VCaP (cell line): ENCODE results near the gene STK25.
"Not testable (repeated sequence)": the region's sequence is repeated elsewhere in the genome, so short reads cannot be mapped to it uniquely, and the experiment has no call there.

Experiments used
- H3K27ac ChIP-seq: fragments of 450-650 bp; 2 replicates; pipeline ENCODE4 v1.5.1; 2017
- CTCF ChIP-seq: fragments of 450-650 bp; conservative IDR thresholded peaks from 2 replicates; pipeline ENCODE4 v1.5.1; 2017; ENCODE audit warnings: mild to moderate bottlenecking, moderate library complexity

STK25 gene

GRCh38 chr2:241535871-241536655, 27.7 kb upstream of the STK25 start:
- no peak for TF ChIP-seq CTCF
- H3K27ac ChIP-seq = no peak overlapping the region

GRCh38 chr2:241534701-241535375, 26.5 kb upstream of the STK25 start:
- H3K27ac ChIP-seq = no peak overlapping the region
- no peak for TF ChIP-seq CTCF

GRCh38 chr2:241534293-241534692, 25.9 kb upstream of the STK25 start:
- H3K27ac ChIP-seq = no peak overlapping the region
- no peak for TF ChIP-seq CTCF

GRCh38 chr2:241532733-241533601, 24.6 kb upstream of the STK25 start:
- H3K27ac ChIP-seq = no peak overlapping the region
- TF ChIP-seq CTCF = no peak

GRCh38 chr2:241532168-241532567, 23.8 kb upstream of the STK25 start:
- no peak for TF ChIP-seq CTCF
- H3K27ac ChIP-seq = no peak overlapping the region

GRCh38 chr2:241531161-241531722, 22.9 kb upstream of the STK25 start:
- no peak for TF ChIP-seq CTCF
- no peak overlapping the region for H3K27ac ChIP-seq

- no peak overlapping the region for H3K27ac ChIP-seq
- no peak for TF ChIP-seq CTCF
These were observed 22.2 kb upstream of the STK25 start for GRCh38 chr2:241530571-241530970.

- H3K27ac ChIP-seq = not testable (repeated sequence)
These were observed 17.7 kb upstream of the STK25 start for GRCh38 chr2:241525818-241526780.
